HEK293 (cell line): ENCODE results near the gene LMCD1.

Source experiments
- KLF10 ChIP-seq: fragments of 450-650 bp; IDR thresholded peaks from 2 replicates; pipeline ENCODE4 v1.5.1; 2018; ENCODE audit warnings: missing biosample characterization, mild to moderate bottlenecking, missing genetic modification characterization
- ZFP37 ChIP-seq: fragments of 450-650 bp; formaldehyde crosslinking; IDR thresholded peaks from 2 replicates; pipeline ENCODE4 v1.5.1; 2016; ENCODE audit warnings: missing biosample characterization, missing genetic modification characterization
- ZNF777 ChIP-seq: fragments of 450-650 bp; formaldehyde crosslinking; IDR thresholded peaks from 2 replicates; pipeline ENCODE4 v1.5.1; 2017; ENCODE audit warnings: missing biosample characterization, missing genetic modification characterization, borderline replicate concordance

DNA sequence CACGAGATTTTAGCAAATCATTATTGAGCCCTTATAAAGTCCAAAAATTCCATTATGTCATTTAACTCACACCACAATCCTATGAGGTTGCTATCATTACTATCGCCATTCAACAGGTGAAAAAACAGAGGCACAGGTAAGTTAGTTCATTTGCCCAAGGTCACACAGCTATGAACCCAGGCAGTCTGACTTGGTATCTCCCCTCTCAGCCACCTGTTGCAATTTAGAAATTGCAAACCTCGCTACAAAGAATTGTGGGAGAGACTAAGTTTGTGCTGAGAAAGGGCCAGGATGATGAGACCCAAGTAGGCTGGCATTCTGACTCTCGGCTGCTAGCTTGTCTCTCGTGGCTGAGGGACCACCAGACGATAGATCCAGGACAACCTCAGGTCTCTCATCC, 57.7 kb downstream of the LMCD1 start:
- no peak for TF ChIP-seq ZFP37
- TF ChIP-seq KLF10 (tag by site-specific recombination), result no peak
- no peak for TF ChIP-seq ZNF777 (tag by site-specific recombination)
